SJSA1 (cell line): ENCODE data around the gene PAPLN. TPM values are rescaled to one million over a fixed set of nuclear protein-coding genes. Genes with fewer than 3 reads are reported as not detected.

Experiments
- total RNA-seq: library from RNA; depleted of rRNA; stranded (reverse); fragments of >200 nt; shearing (Covaris generic); gene quantifications from 2 replicates; pipeline ENCODE4 v1.2.3, GENCODE V29; 2014; rRNA removed

PAPLN gene
- total RNA-seq, 1 experiment from 2014 or later: 2.4 TPM

Other genes starting within 250 kb of the PAPLN start
- 3.7 and 6.6 TPM in 2 replicates for gene ZFYVE1, start 210.4 kb upstream of the PAPLN start, total RNA-seq
- 30.0 and 31.8 TPM in 2 replicates for gene RBM25, start 179.0 kb upstream of the PAPLN start, total RNA-seq
- gene PSEN1, start 101.0 kb upstream of the PAPLN start, total RNA-seq: 23.5 and 26.2 TPM in 2 replicates
- gene NUMB, start 221.0 kb downstream of the PAPLN start, total RNA-seq: 11.1 and 11.4 TPM in 2 replicates